Measurements from ENCODE around the gene RNU6-1. TPM values are rescaled to one million over a fixed set of nuclear protein-coding genes. Genes with fewer than 3 reads are reported as not detected.

Gene RNU6-1
- total and polyA plus RNA-seq, 11 donors: not detected

- H3K36me3 ChIP-seq: no peaks in the 10 kb centered on the region
- TF ChIP-seq CTCF (IDR thresholded peaks at IDR 0.05) (no peak), POLR2A (IDR thresholded peaks at IDR 0.05) (no peak)
- DNase-seq (no peak), ATAC-seq (no peak)
- H3K27me3 ChIP-seq: peaks cover 89 to 100% (median 100%) of the 10 kb centered on the region in 9 donors
- no peaks in the 10 kb centered on the region for H3K9me3 ChIP-seq
- H3K4me1 ChIP-seq: peaks cover 2 to 74% (median 49%) of the 10 kb centered on the region in 12 donors
- H3K4me3 ChIP-seq: peak overlapping the region in 5 of 12 donors; percentile 2 to 29 (median 18)
- 4 to 5% (median 4%) methylated on average over 46 to 54 of the region's 54 CpGs for WGBS, 4 donors
- H3K27ac ChIP-seq: no peak overlapping the region
- intact Hi-C loops (cut with DNase I): no loop called here
Measured at GRCh38 chr15:67828969-67829646, 10.7 kb downstream of the RNU6-1 start.

- Histone ChIP-seq H3K4me1 (peaks cover 0 to 70% (median 46%) of the 10 kb centered on the region in 12 donors), H3K36me3 (no peaks in the 10 kb centered on the region), H3K27me3 (peaks cover 92 to 100% (median 100%) of the 10 kb centered on the region in 9 donors), H3K4me3 (peak overlapping the region in 9 of 12 donors; percentile 2 to 32 (median 23)), H3K27ac (no peak overlapping the region), H3K9me3 (no peaks in the 10 kb centered on the region)
- intact Hi-C loops (cut with DNase I): no loop called here
- ATAC-seq (no peak), DNase-seq (no peak)
- no peak for TF ChIP-seq CTCF (IDR thresholded peaks at IDR 0.05)
- no peak for TF ChIP-seq POLR2A (IDR thresholded peaks at IDR 0.05)
- WGBS, 4 donors: 4 to 5% (median 4%) methylated on average over 28 to 40 of the region's 40 CpGs
Measured at GRCh38 chr15:67828278-67828968, 11.4 kb downstream of the RNU6-1 start.

- Histone ChIP-seq H3K27me3 (peaks cover 93 to 100% (median 98%) of the 10 kb centered on the region in 9 donors), H3K4me1 (peaks cover 0 to 70% (median 46%) of the 10 kb centered on the region in 12 donors)
- no peak for DNase-seq
Measured at GRCh38 chr15:67827562-67828277, 12.1 kb downstream of the RNU6-1 start.

More at GRCh38 chr15:67827562-67828277, 12.1 kb downstream of the RNU6-1 start:
- TF ChIP-seq POLR2A (IDR thresholded peaks at IDR 0.05) (no peak), CTCF (IDR thresholded peaks at IDR 0.05) (no peak)
- Histone ChIP-seq H3K27ac (no peak overlapping the region), H3K36me3 (no peaks in the 10 kb centered on the region), H3K9me3 (no peaks in the 10 kb centered on the region), H3K4me3 (peak overlapping the region in 9 of 12 donors; percentile 2 to 32 (median 23))
- intact Hi-C loops (cut with DNase I): no loop called here
- peak in 1 of 4 donors; percentile 22 for ATAC-seq
- WGBS, 4 donors: 3 to 4% (median 4%) methylated on average over 35 to 91 of the region's 91 CpGs
